ENCODE data around the gene IL36RN. TPM values are rescaled to one million over a fixed set of nuclear protein-coding genes. Genes with fewer than 3 reads are reported as not detected.

IL36RN gene
- total and polyA plus RNA-seq, 9 donors = not detected

GRCh38 chr2:113064281-113064680, 5.3 kb downstream of the IL36RN start:
- 70 to 80% (median 72%) methylated on average over 5 of the region's 5 CpGs for WGBS, 3 donors
- no peak for TF ChIP-seq CTCF (IDR thresholded peaks at IDR 0.05)
- no peak for TF ChIP-seq POLR2A (IDR thresholded peaks at IDR 0.05)
- no peak for TF ChIP-seq EP300 (IDR thresholded peaks at IDR 0.05)
- intact Hi-C loops (cut with DNase I) = no loop called here
- no peak overlapping the region for H3K27ac ChIP-seq
- no peaks in the 10 kb centered on the region for H3K27me3 ChIP-seq
- H3K4me3 ChIP-seq = no peak overlapping the region
- no peaks in the 10 kb centered on the region for H3K36me3 ChIP-seq
- DNase-seq = no peak
- H3K9me3 ChIP-seq = no peaks in the 10 kb centered on the region
- H3K4me1 ChIP-seq (ENCODE audit: insufficient read depth) = no peaks in the 10 kb centered on the region

GRCh38 chr2:113064898-113065297, 5.9 kb downstream of the IL36RN start:
- TF ChIP-seq POLR2A (IDR thresholded peaks at IDR 0.05) (no peak), EP300 (IDR thresholded peaks at IDR 0.05) (no peak), CTCF (IDR thresholded peaks at IDR 0.05) (no peak)
- Histone ChIP-seq H3K4me1 (ENCODE audit: insufficient read depth) (no peaks in the 10 kb centered on the region), H3K4me3 (no peak overlapping the region), H3K36me3 (no peaks in the 10 kb centered on the region), H3K27ac (no peak overlapping the region), H3K9me3 (no peaks in the 10 kb centered on the region), H3K27me3 (no peaks in the 10 kb centered on the region)
- 58 to 87% (median 69%) methylated on average over 1 of the region's 1 CpG for whole genome bisulfite sequencing, 3 donors
- intact Hi-C loops (cut with DNase I) = no loop called here
- no peak for DNase-seq

GRCh38 chr2:113067681-113068080, 8.7 kb downstream of the IL36RN start, which contains the start of gene IL1F10:
TSS of gene IL1F10 (plus strand) at chr2:113067970. CDS start at chr2:113072739, 4,769 bp downstream.
- no peaks in the 10 kb centered on the region for H3K36me3 ChIP-seq
- WGBS, 3 donors = 71 to 84% (median 76%) methylated on average over 3 of the region's 3 CpGs
- H3K9me3 ChIP-seq = no peaks in the 10 kb centered on the region
- intact Hi-C loops (cut with DNase I) = no loop called here
- no peak for TF ChIP-seq POLR2A (IDR thresholded peaks at IDR 0.05)
- TF ChIP-seq EP300 (IDR thresholded peaks at IDR 0.05) = no peak
- no peak for TF ChIP-seq CTCF (IDR thresholded peaks at IDR 0.05)
- H3K4me1 ChIP-seq (ENCODE audit: insufficient read depth) = no peaks in the 10 kb centered on the region
- no peaks in the 10 kb centered on the region for H3K27me3 ChIP-seq
- H3K4me3 ChIP-seq = no peak within 1 kb of the TSS
- no peak for DNase-seq
- H3K27ac ChIP-seq = no peak within 1 kb of the TSS

GRCh38 chr2:113068249-113068648, 9.3 kb downstream of the IL36RN start:
- Histone ChIP-seq H3K27me3 (no peaks in the 10 kb centered on the region), H3K4me3 (no peak overlapping the region), H3K27ac (no peak overlapping the region), H3K4me1 (ENCODE audit: insufficient read depth) (no peaks in the 10 kb centered on the region), H3K9me3 (no peaks in the 10 kb centered on the region), H3K36me3 (no peaks in the 10 kb centered on the region)
- no peak for DNase-seq
- WGBS, 3 donors = 57 to 69% (median 62%) methylated on average over 2 of the region's 2 CpGs
- no peak for TF ChIP-seq POLR2A (IDR thresholded peaks at IDR 0.05)
- no peak for TF ChIP-seq CTCF (IDR thresholded peaks at IDR 0.05)
- no peak for TF ChIP-seq EP300 (IDR thresholded peaks at IDR 0.05)
- intact Hi-C loops (cut with DNase I) = no loop called here

Measured in ovary (tissue), 9 donors.